Muscle of leg (tissue), 16 donors: ENCODE data around the gene PCDHB10. TPM values are rescaled to one million over a fixed set of nuclear protein-coding genes. Genes with fewer than 3 reads are reported as not detected.
"Not testable (repeated sequence)": the region's sequence is repeated elsewhere in the genome, so short reads cannot be mapped to it uniquely, and the experiment has no call there.

Source experiments
- DNase-seq: peaks from one replicate; pipeline ENCODE4 v3.0.0; 2013
- H3K27ac ChIP-seq: one replicate; pipeline ENCODE4 v1.5.1; 2013; ENCODE audit warnings: mild to moderate bottlenecking, low read length, control low read depth
- H3K27me3 ChIP-seq: one replicate; pipeline ENCODE4 v1.6.1; 2013; ENCODE audit warnings: low read length; ENCODE audit not compliant: control insufficient read depth, insufficient read depth
- H3K36me3 ChIP-seq: one replicate; pipeline ENCODE4 v1.6.1; 2013; ENCODE audit warnings: low read length; ENCODE audit not compliant: control insufficient read depth, insufficient read depth
- H3K4me1 ChIP-seq: one replicate; pipeline ENCODE4 v1.6.1; 2013; ENCODE audit warnings: low read length; ENCODE audit not compliant: control insufficient read depth, insufficient read depth
- H3K4me3 ChIP-seq: one replicate; pipeline ENCODE4 v1.5.1; 2013; ENCODE audit warnings: low read length, control low read depth
- H3K9me3 ChIP-seq: replicated peaks from 2 replicates; pipeline ENCODE4 v1.6.1; 2013; ENCODE audit warnings: low read depth, low read length; ENCODE audit not compliant: control insufficient read depth
- WGBS: methylation state at CpG from one replicate; pipeline ENCODE4 v1.1.5; 2013; ENCODE audit warnings: missing lambda C conversion rate; ENCODE audit not compliant: insufficient coverage; 5-methylcytosine and 5-hydroxymethylcytosine counted together
- long read RNA-seq, 11 donors: transcript quantifications; one replicate each; lab custom pipeline, GENCODE V29; 2026
- polyA plus RNA-seq, 8 donors: library from polyadenylated mRNA; unstranded; fragments of 120-200 nt; gene quantifications; one replicate each; pipeline versions ENCODE4 v1.2.1 to v1.2.3, GENCODE V29; 2013; ENCODE audit warnings: inconsistent platforms in 1 of 8, low replicate concordance in 1 of 8; ENCODE audit not compliant: insufficient read length in 8 of 8, insufficient read depth in 1 of 8
- total RNA-seq: library from RNA; stranded (reverse); fragments of 120-200 nt; gene quantifications from one replicate; pipeline ENCODE4 v1.2.4, GENCODE V29; 2013

The PCDHB10 gene
- 2.1 TPM for total RNA-seq
- 1 to 10 TPM; 4.1 to 5.1 (median 4.7) TPM for polyA plus RNA-seq
- long read RNA-seq, donor 1, transcript PCDHB10-201 (1 exons, 3,290 nt): major isoform, 5 of 5 reads
- long read RNA-seq, donor 1, partial matches to known transcripts: 0 of 5 reads
- long read RNA-seq, donor 1, other reads (novel, unspliced or antisense): 0 of 5 reads
- long read RNA-seq, donor 2, partial matches to known transcripts: 0 of 1 reads
- long read RNA-seq, donor 2, other reads (novel, unspliced or antisense): 0 of 1 reads
- long read RNA-seq, donor 3, transcript PCDHB10-201 (1 exons, 3,290 nt): major isoform, 7 of 7 reads
- long read RNA-seq, donor 3, partial matches to known transcripts: 0 of 7 reads
- long read RNA-seq, donor 3, other reads (novel, unspliced or antisense): 0 of 7 reads
- long read RNA-seq, donor 4, partial matches to known transcripts: 0 of 1 reads
- long read RNA-seq, donor 4, other reads (novel, unspliced or antisense): 0 of 1 reads
- long read RNA-seq, donor 5, transcript PCDHB10-201 (1 exons, 3,290 nt): major isoform, 12 of 12 reads
- long read RNA-seq, donor 5, partial matches to known transcripts: 0 of 12 reads
- long read RNA-seq, donor 5, other reads (novel, unspliced or antisense): 0 of 12 reads
- long read RNA-seq, donor 6: 0 reads
- long read RNA-seq, donor 7, partial matches to known transcripts: 0 of 4 reads
- long read RNA-seq, donor 7, other reads (novel, unspliced or antisense): 0 of 4 reads
- long read RNA-seq, donor 8, partial matches to known transcripts: 0 of 3 reads
- long read RNA-seq, donor 8, other reads (novel, unspliced or antisense): 0 of 3 reads
- long read RNA-seq, donor 9, transcript PCDHB10-201 (1 exons, 3,290 nt): major isoform, 9 of 9 reads
- long read RNA-seq, donor 9, partial matches to known transcripts: 0 of 9 reads
- long read RNA-seq, donor 9, other reads (novel, unspliced or antisense): 0 of 9 reads
- long read RNA-seq, donor 10, partial matches to known transcripts: 0 of 2 reads
- long read RNA-seq, donor 10, other reads (novel, unspliced or antisense): 0 of 2 reads
- long read RNA-seq, donor 11, partial matches to known transcripts: 0 of 3 reads
- long read RNA-seq, donor 11, other reads (novel, unspliced or antisense): 0 of 3 reads

DNA sequence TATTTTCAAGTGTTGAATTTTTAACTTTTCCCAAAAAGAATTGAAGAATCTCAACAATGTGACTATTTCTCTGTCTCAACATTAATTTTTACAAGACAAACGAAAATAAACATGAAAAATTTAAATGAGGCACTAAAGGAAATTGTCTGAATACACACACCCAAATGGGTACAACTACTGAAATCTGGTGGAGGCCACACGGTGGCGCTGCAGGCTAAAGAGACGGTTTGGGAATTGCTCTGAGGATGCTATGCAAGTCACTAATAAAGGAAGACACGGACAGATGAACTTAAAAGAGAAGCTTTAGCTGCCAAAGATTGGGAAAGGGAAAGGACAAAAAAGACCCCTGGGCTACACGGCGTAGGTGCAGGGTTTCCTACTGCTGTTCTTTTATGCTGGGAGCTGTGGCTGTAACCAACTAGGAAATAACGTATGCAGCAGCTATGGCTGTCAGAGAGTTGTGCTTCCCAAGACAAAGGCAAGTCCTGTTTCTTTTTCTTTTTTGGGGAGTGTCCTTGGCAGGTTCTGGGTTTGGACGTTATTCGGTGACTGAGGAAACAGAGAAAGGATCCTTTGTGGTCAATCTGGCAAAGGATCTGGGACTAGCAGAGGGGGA, at the start of gene PCDHB10:
Gene PCDHB10 (plus strand): TSS at position 244 of the 616 bp plus-strand sequence. CDS start 200 bp downstream, at position 444.
- no peaks in the 10 kb centered on the region for H3K36me3 ChIP-seq
- peak; percentile 11 for DNase-seq
- no peak within 1 kb of the TSS for H3K27ac ChIP-seq
- H3K9me3 ChIP-seq: peaks cover 19% of the 10 kb centered on the region
- peaks cover 7% of the 10 kb centered on the region for H3K27me3 ChIP-seq
- WGBS: 7% methylated on average over 6 of the region's 10 CpGs
- no peaks in the 10 kb centered on the region for H3K4me1 ChIP-seq
- no peak within 1 kb of the TSS for H3K4me3 ChIP-seq

DNA sequence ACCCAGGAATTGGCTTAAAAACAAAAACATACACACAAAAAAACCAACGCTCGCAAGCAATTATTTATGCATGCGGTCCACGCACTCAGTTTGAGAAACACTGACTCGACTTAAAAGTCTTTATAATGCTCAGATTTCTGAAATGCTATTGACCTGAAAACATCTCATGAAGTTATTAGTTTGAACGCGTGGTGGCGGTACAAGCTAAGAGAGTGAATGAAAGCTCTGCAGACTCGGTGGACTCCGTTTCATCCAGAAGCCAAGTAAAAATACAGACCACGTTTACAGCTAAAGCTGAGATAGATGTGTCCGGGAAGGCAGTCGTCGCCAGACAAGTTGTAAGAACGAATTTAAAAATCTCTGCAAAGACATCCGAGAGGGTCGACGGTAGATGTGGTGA, 42.3 kb upstream of the PCDHB10 start, which contains the start of gene PCDHB6:
Gene PCDHB6 (plus strand): TSS at position 246 of the 400 bp plus-strand sequence. CDS start 201 bp downstream, outside the sequence.
- H3K4me1 ChIP-seq: no peaks in the 10 kb centered on the region
- 10% methylated on average over 12 of the region's 18 CpGs for WGBS
- peak; percentile 11 for DNase-seq
- no peak within 1 kb of the TSS for H3K27ac ChIP-seq
- peaks cover 9% of the 10 kb centered on the region for H3K27me3 ChIP-seq
- H3K36me3 ChIP-seq: no peaks in the 10 kb centered on the region
- H3K4me3 ChIP-seq: no peak within 1 kb of the TSS
- H3K9me3 ChIP-seq: peaks cover 23% of the 10 kb centered on the region

DNA sequence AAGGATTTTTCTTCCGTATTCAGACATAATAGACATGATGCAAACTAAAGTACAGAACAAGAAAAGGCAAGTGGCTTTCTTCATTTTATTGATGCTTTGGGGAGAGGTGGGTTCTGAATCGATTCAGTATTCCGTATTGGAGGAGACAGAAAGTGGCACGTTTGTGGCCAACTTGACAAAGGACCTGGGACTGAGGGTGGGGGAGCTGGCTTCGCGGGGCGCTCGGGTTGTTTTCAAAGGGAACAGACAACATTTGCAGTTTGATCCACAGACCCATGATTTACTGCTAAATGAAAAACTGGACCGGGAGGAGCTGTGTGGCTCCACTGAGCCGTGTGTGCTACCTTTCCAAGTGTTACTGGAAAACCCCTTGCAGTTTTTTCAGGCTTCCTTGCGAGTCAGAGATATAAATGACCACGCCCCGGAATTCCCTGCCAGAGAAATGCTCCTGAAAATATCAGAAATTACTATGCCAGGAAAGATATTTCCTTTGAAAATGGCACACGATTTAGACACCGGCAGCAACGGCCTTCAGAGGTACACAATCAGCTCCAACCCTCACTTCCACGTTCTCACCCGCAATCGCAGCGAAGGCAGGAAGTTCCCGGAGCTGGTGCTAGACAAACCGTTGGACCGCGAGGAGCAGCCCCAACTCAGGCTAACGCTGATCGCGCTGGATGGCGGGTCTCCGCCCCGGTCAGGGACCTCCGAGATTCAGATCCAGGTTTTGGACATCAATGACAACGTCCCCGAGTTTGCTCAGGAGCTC, 41.7 kb upstream of the PCDHB10 start:
- H3K9me3 ChIP-seq: peaks cover 24% of the 10 kb centered on the region
- no peak overlapping the region for H3K4me3 ChIP-seq

DNA sequence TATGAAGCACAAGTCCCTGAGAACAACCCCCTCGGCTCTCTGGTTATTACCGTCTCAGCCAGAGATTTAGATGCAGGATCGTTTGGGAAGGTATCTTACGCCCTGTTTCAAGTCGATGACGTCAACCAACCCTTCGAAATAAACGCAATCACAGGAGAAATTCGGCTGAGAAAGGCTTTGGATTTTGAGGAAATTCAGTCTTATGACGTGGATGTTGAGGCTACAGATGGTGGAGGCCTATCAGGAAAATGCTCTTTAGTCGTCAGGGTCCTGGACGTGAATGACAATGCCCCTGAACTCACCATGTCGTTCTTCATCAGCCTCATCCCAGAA, 41.2 kb upstream of the PCDHB10 start:
- H3K27ac ChIP-seq: no peak overlapping the region
- H3K27me3 ChIP-seq: peaks cover 11% of the 10 kb centered on the region
- H3K4me1 ChIP-seq: no peaks in the 10 kb centered on the region
- WGBS: 41% methylated on average over 7 of the region's 13 CpGs
- DNase-seq: no peak
- H3K9me3 ChIP-seq: peaks cover 29% of the 10 kb centered on the region
- H3K36me3 ChIP-seq: no peaks in the 10 kb centered on the region
- no peak overlapping the region for H3K4me3 ChIP-seq

More for the DNA sequence above, 41.7 kb upstream of the PCDHB10 start:
- Histone ChIP-seq H3K27me3 (peaks cover 9% of the 10 kb centered on the region), H3K4me1 (no peaks in the 10 kb centered on the region), H3K27ac (no peak overlapping the region), H3K36me3 (no peaks in the 10 kb centered on the region)
- DNase-seq: no peak
- 34% methylated on average over 28 of the region's 33 CpGs for WGBS

DNA sequence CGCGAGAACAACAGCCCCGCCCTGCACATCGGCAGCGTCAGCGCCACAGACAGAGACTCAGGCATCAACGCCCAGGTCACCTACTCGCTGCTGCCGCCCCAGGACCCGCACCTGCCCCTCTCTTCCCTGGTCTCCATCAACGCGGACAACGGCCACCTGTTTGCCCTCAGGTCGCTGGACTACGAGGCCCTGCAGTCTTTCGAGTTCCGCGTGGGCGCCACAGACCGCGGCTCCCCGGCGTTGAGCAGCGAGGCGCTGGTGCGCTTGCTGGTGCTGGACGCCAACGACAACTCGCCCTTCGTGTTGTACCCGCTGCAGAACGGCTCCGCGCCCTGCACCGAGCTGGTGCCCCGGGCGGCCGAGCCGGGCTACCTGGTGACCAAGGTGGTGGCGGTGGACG, 40.5 kb upstream of the PCDHB10 start:
- not testable (repeated sequence) for DNase-seq, H3K4me3 ChIP-seq, H3K36me3 ChIP-seq, H3K4me1 ChIP-seq, H3K27ac ChIP-seq
- peaks cover 36% of the 10 kb centered on the region for H3K9me3 ChIP-seq
- H3K27me3 ChIP-seq: peaks cover 16% of the 10 kb centered on the region
- whole genome bisulfite sequencing: 37% methylated on average over 17 of the region's 41 CpGs

DNA sequence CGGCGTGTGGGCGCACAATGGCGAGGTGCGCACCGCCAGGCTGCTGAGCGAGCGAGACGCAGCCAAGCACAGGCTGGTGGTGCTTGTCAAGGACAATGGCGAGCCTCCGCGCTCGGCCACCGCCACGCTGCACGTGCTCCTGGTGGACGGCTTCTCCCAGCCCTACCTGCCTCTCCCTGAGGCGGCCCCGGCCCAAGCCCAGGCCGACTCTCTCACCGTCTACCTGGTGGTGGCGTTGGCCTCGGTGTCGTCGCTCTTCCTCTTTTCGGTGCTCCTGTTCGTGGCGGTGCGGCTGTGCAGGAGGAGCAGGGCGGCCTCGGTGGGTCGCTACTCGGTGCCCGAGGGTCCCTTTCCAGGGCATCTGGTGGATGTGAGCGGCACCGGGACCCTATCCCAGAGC, 40.1 kb upstream of the PCDHB10 start:
- not testable (repeated sequence) for H3K27ac ChIP-seq, H3K4me3 ChIP-seq, DNase-seq, H3K4me1 ChIP-seq, H3K36me3 ChIP-seq
- peaks cover 17% of the 10 kb centered on the region for H3K27me3 ChIP-seq
- peaks cover 40% of the 10 kb centered on the region for H3K9me3 ChIP-seq
- 25% methylated on average over 28 of the region's 36 CpGs for WGBS

DNA sequence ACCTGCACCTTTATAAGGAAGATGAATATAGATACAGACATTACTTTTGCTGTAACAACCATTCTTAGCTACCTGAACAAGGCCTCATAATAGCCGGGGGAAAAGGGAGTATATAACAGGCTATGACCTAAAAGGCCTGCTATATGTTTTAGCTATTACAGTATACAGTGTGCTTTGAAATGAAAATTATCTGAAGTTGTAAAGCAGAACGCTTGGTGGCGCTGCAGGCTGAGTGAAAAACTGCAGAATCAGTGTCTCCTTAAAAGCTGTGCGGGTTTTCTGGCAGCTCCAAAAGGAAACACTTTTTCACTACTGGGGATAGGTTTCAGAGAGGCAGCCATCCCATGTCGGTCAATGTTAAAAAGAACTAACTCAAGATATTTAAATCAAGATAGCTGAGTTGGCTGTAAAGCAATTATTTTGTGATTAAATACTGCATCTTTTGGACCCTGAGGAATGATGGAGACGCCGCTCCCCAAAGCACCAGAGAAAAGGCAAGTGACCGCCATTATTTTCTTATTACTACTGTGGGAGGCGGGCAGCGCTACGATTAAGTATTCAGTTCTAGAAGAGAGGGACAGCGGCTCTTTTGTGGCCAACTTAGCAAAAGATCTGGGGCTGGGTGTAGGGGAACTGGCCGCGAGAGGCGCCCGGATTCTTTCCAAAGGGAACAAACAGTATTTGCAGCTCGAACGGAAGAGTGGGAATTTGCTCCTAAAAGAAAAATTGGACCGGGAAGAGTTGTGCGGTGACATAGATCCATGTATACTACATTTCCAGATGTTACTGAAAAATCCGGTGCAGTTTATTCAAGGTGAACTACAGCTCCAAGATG, 36.4 kb upstream of the PCDHB10 start:
- no peak for DNase-seq
- Histone ChIP-seq H3K27ac (no peak overlapping the region), H3K36me3 (no peaks in the 10 kb centered on the region), H3K4me3 (no peak overlapping the region), H3K27me3 (peaks cover 18% of the 10 kb centered on the region), H3K4me1 (no peaks in the 10 kb centered on the region), H3K9me3 (peaks cover 36% of the 10 kb centered on the region)
- 30% methylated on average over 10 of the region's 21 CpGs for WGBS

DNA sequence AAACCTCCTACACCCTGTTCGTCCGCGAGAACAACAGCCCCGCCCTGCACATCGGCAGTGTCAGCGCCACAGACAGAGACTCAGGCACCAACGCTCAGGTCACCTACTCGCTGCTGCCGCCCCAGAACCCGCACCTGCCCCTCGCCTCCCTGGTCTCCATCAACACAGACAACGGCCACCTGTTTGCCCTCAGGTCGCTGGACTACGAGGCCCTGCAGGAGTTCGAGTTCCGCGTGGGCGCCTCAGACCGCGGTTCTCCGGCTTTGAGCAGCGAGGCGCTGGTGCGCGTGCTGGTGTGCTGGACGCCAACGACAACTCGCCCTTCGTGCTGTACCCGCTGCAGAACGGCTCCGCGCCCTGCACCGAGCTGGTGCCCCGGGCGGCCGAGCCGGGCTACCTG, 34.8 kb upstream of the PCDHB10 start:
- H3K27ac ChIP-seq, H3K4me1 ChIP-seq, DNase-seq, H3K4me3 ChIP-seq, H3K36me3 ChIP-seq: not testable (repeated sequence)
- Histone ChIP-seq H3K9me3 (peaks cover 29% of the 10 kb centered on the region), H3K27me3 (peaks cover 11% of the 10 kb centered on the region)
- WGBS: 30% methylated on average over 19 of the region's 38 CpGs
